Ishikawa (cell line): Measurements from ENCODE around the gene PREX1.

Source experiments
- CEBPB ChIP-seq: IDR thresholded peaks from 2 replicates; pipeline ENCODE4 v1.6.1; 2012
- CREB1 ChIP-seq: IDR thresholded peaks from 2 replicates; pipeline ENCODE4 v1.6.1; 2012; ENCODE audit warnings: low read depth
- EGR1 ChIP-seq: IDR thresholded peaks from 2 replicates; pipeline ENCODE4 v1.6.1; 2012
- EP300 ChIP-seq: IDR thresholded peaks from 2 replicates; pipeline ENCODE4 v1.6.1; 2012; ENCODE audit warnings: borderline replicate concordance
- FOXM1 ChIP-seq: IDR thresholded peaks from 2 replicates; pipeline ENCODE4 v1.6.1; 2012; ENCODE audit warnings: low read depth, borderline replicate concordance
- MAX ChIP-seq: IDR thresholded peaks from 2 replicates; pipeline ENCODE4 v1.6.1; 2012
- NFIC ChIP-seq: IDR thresholded peaks from 2 replicates; pipeline ENCODE4 v1.6.1; 2012
- RAD21 ChIP-seq: IDR thresholded peaks from 2 replicates; pipeline ENCODE4 v1.6.1; 2012; ENCODE audit warnings: low read depth
- REST ChIP-seq: IDR thresholded peaks from 2 replicates; pipeline ENCODE4 v1.6.1; 2012; ENCODE audit warnings: low read depth, mild to moderate bottlenecking
- TAF1 ChIP-seq: IDR thresholded peaks from 2 replicates; pipeline ENCODE4 v1.6.1; 2012; ENCODE audit warnings: low read depth, mild to moderate bottlenecking
- TCF12 ChIP-seq: IDR thresholded peaks from 2 replicates; pipeline ENCODE4 v1.6.1; 2012; ENCODE audit warnings: low read depth
- TEAD4 ChIP-seq: IDR thresholded peaks from 2 replicates; pipeline ENCODE4 v1.6.1; 2012
- USF1 ChIP-seq: IDR thresholded peaks from 2 replicates; pipeline ENCODE4 v1.6.1; 2012
- YY1 ChIP-seq: IDR thresholded peaks from 2 replicates; pipeline ENCODE4 v1.6.1; 2012; ENCODE audit warnings: low read depth
- ZBTB7A ChIP-seq: IDR thresholded peaks from 2 replicates; pipeline ENCODE4 v1.6.1; 2012; ENCODE audit warnings: low read depth

PREX1 gene

GRCh38 chr20:48801197-48801596 lies 26.6 kb downstream of the PREX1 start:
- TF ChIP-seq ZBTB7A (no peak), USF1 (no peak), REST (no peak), TEAD4 (no peak), MAX (no peak), CEBPB (no peak), FOXM1 (no peak), EP300 (no peak), TAF1 (no peak), CREB1 (no peak), YY1 (no peak), EGR1 (no peak), TCF12 (no peak)

GRCh38 chr20:48800177-48800576 lies 27.6 kb downstream of the PREX1 start:
- TF ChIP-seq REST: no peak
- no peak for TF ChIP-seq EP300
- no peak for TF ChIP-seq EGR1
- no peak for TF ChIP-seq RAD21
- no peak for TF ChIP-seq FOXM1
- TF ChIP-seq NFIC: no peak
- no peak for TF ChIP-seq CREB1
- no peak for TF ChIP-seq CEBPB
- TF ChIP-seq MAX: no peak
- TF ChIP-seq USF1: no peak
- no peak for TF ChIP-seq ZBTB7A
- no peak for TF ChIP-seq TEAD4
- TF ChIP-seq TAF1: no peak
- no peak for TF ChIP-seq TCF12

GRCh38 chr20:48799328-48800105 lies 28.3 kb downstream of the PREX1 start:
- TF ChIP-seq RAD21 (no peak), CEBPB (no peak), EP300 (no peak), ZBTB7A (no peak), NFIC (no peak), TAF1 (no peak), CREB1 (no peak), FOXM1 (no peak), EGR1 (no peak), USF1 (no peak), YY1 (no peak), TEAD4 (no peak), MAX (no peak), TCF12 (no peak), REST (no peak)
